Naive thymus-derived CD8-positive, alpha-beta T cell (primary cell): ENCODE measurements around the gene DUSP1. TPM values are rescaled to one million over a fixed set of nuclear protein-coding genes. Genes with fewer than 3 reads are reported as not detected.
"Not testable (repeated sequence)": the region's sequence is repeated elsewhere in the genome, so short reads cannot be mapped to it uniquely, and the experiment has no call there.

Experiments
- ATAC-seq, 2 donors: fragments of 150-1000 bp; cut with Tn5 transposase in 1 of 2; sonication (Bioruptor Pico), chemical (Tn5 transposase) in 1 of 2; 1 replicate in 1 of 2; 2 replicates in 1 of 2; pipeline ENCODE4 v1.10.0; 2021; ENCODE audit warnings: mild to moderate bottlenecking in 2 of 2, moderate library complexity in 2 of 2
- POLR2A ChIA-PET: fragments of 350-600 bp; sonication (Branson Sonifier 250); formaldehyde crosslinking; loops from one replicate; lab custom pipeline; 2021; ENCODE audit warnings: antibody characterized with exemption; lab: Charles Lee
- DNase-seq, 10 donors: peaks; one replicate each; pipeline versions ENCODE4 v3.0.0 to v3.0.0-alpha.2; 2020 to 2022
- H3K27ac Mint-ChIP-seq, 10 donors: one replicate each; pipeline ENCODE4 v1.8.0; 2020 to 2022; ENCODE audit warnings: mild to moderate bottlenecking in 10 of 10, mixed read lengths in 10 of 10, moderate library complexity in 4 of 10, inconsistent platforms in 1 of 10
- H3K27me3 Mint-ChIP-seq, 5 donors: one replicate each; pipeline ENCODE4 v1.8.0; 2021 to 2022; ENCODE audit warnings: mixed read lengths in 5 of 5
- H3K36me3 Mint-ChIP-seq, 3 donors: one replicate each; pipeline ENCODE4 v1.8.0; 2020 to 2022; ENCODE audit warnings: mixed read lengths in 3 of 3, mild to moderate bottlenecking in 2 of 3, inconsistent platforms in 1 of 3
- H3K4me1 Mint-ChIP-seq, 4 donors: one replicate each; pipeline ENCODE4 v1.8.0; 2021 to 2022; ENCODE audit warnings: mixed read lengths in 4 of 4
- H3K4me3 Mint-ChIP-seq, 10 donors: one replicate each; pipeline ENCODE4 v1.8.0; 2020 to 2022; ENCODE audit warnings: mild to moderate bottlenecking in 10 of 10, mixed read lengths in 10 of 10, moderate library complexity in 6 of 10, inconsistent platforms in 1 of 10
- H3K9me3 Mint-ChIP-seq, 9 donors: one replicate each; pipeline ENCODE4 v1.8.0; 2020 to 2022; ENCODE audit warnings: mixed read lengths in 9 of 9, mild to moderate bottlenecking in 3 of 9, inconsistent platforms in 1 of 9, moderate library complexity in 1 of 9
- polyA plus RNA-seq, 3 donors: library from polyadenylated mRNA; unstranded; fragments of 300-500 nt; fragmentation: Illumina TruSeq; gene quantifications; one replicate each; pipeline ENCODE4 v1.2.3, GENCODE V29; 2021
- total RNA-seq, 8 experiments: library from RNA in 2 of 8; stranded (reverse) in 2 of 8; gene quantifications; one replicate each; pipeline ENCODE4 v1.2.3 and lab custom pipeline; 2021 to 2026

DUSP1 gene
- total RNA-seq (10 to 100 TPM; 23.5 to 24.1 TPM), polyA plus RNA-seq (100 to 1,000 TPM; 102 to 660 (median 258) TPM), total RNA-seq (lab: John Stamatoyannopoulos, UW) (13.7 to 2,761 (median 32.5) reads per million in 6 experiments)

GRCh38 chr5:172770675-172771438 is at the start of gene DUSP1:
Gene DUSP1 (minus strand): TSS chr5:172771195. CDS start chr5:172770952, 243 bp downstream.
- Mint-ChIP-seq H3K36me3 (peaks cover 0 to 36% (median 19%) of the 10 kb centered on the region in 3 donors), H3K9me3 (no peaks in the 10 kb centered on the region), H3K27ac (peak within 1 kb of the TSS; percentile 94 to 100 (median 100)), H3K4me1 (peaks cover 36 to 79% (median 66%) of the 10 kb centered on the region in 4 donors), H3K27me3 (peaks cover 0 to 4% (median 0%) of the 10 kb centered on the region in 5 donors), H3K4me3 (peak within 1 kb of the TSS; percentile 89 to 97 (median 94))
- DNase-seq (peak; percentile 95 to 99 (median 97)), ATAC-seq (peak; percentile 44 to 52)
- POLR2A ChIA-PET: interaction anchor here (0.7 to 7.4 kb wide), 28 partner anchors 8 to 374 kb away, joined by 3 to 110 read pairs (median 5); partner anchors contain the start of genes ATP6V0E1, BNIP1, ERGIC1 and RPL26L1

GRCh38 chr5:172820046-172820767 is 49.2 kb upstream of the DUSP1 start:
- no peak for DNase-seq
- peaks cover 0 to 7% (median 2%) of the 10 kb centered on the region in 9 donors for H3K9me3 Mint-ChIP-seq
- POLR2A ChIA-PET: interaction anchor here (1.5 kb wide), 1 partner anchor 13 kb away, joined by 4 read pairs; no protein-coding TSS in a partner anchor
- ATAC-seq: no peak
- H3K4me3 Mint-ChIP-seq: no peak overlapping the region
- peaks cover 0 to 2% (median 2%) of the 10 kb centered on the region in 3 donors for H3K36me3 Mint-ChIP-seq
- H3K27me3 Mint-ChIP-seq: no peaks in the 10 kb centered on the region
- H3K4me1 Mint-ChIP-seq: peaks cover 0 to 3% (median 0%) of the 10 kb centered on the region in 4 donors
- peak overlapping the region in 2 of 10 donors; percentile 9 to 75 for H3K27ac Mint-ChIP-seq

- no peak overlapping the region for H3K4me3 Mint-ChIP-seq
- H3K9me3 Mint-ChIP-seq: peaks cover 0 to 1% (median 0%) of the 10 kb centered on the region in 9 donors
- H3K27me3 Mint-ChIP-seq: no peaks in the 10 kb centered on the region
- H3K27ac Mint-ChIP-seq: peak overlapping the region in 1 of 10 donors; percentile 75
- peaks cover 0 to 3% (median 0%) of the 10 kb centered on the region in 4 donors for H3K4me1 Mint-ChIP-seq
- POLR2A ChIA-PET: no interaction called here
- no peak for DNase-seq
- no peaks in the 10 kb centered on the region for H3K36me3 Mint-ChIP-seq
- ATAC-seq: no peak
Observed at GRCh38 chr5:172819569-172819968, 48.6 kb upstream of the DUSP1 start.

GRCh38 chr5:172818081-172818480 is 47.1 kb upstream of the DUSP1 start:
- Mint-ChIP-seq H3K4me3 (no peak overlapping the region), H3K9me3 (no peaks in the 10 kb centered on the region), H3K36me3 (no peaks in the 10 kb centered on the region), H3K4me1 (peaks cover 0 to 5% (median 0%) of the 10 kb centered on the region in 4 donors), H3K27me3 (no peaks in the 10 kb centered on the region), H3K27ac (no peak overlapping the region)
- POLR2A ChIA-PET: interaction anchor here (0.6 to 0.7 kb wide), 2 partner anchors 70 to 811 kb away, joined by 5 to 6 read pairs; no protein-coding TSS in a partner anchor
- ATAC-seq: no peak
- DNase-seq: no peak

GRCh38 chr5:172817664-172818063 is 46.7 kb upstream of the DUSP1 start:
- Mint-ChIP-seq H3K27me3 (no peaks in the 10 kb centered on the region), H3K9me3 (no peaks in the 10 kb centered on the region), H3K4me1 (peaks cover 0 to 5% (median 0%) of the 10 kb centered on the region in 4 donors), H3K27ac (no peak overlapping the region), H3K36me3 (no peaks in the 10 kb centered on the region), H3K4me3 (no peak overlapping the region)
- DNase-seq (no peak), ATAC-seq (no peak)
- POLR2A ChIA-PET: no interaction called here

- Mint-ChIP-seq H3K27me3 (no peaks in the 10 kb centered on the region), H3K4me1 (peaks cover 0 to 5% (median 0%) of the 10 kb centered on the region in 4 donors), H3K27ac (no peak overlapping the region), H3K9me3 (no peaks in the 10 kb centered on the region), H3K4me3 (no peak overlapping the region), H3K36me3 (no peaks in the 10 kb centered on the region)
- no peak for DNase-seq
- POLR2A ChIA-PET: no interaction called here
- no peak for ATAC-seq
Observed at GRCh38 chr5:172816925-172817562, 46.0 kb upstream of the DUSP1 start.

GRCh38 chr5:172815631-172816030 is 44.6 kb upstream of the DUSP1 start:
- DNase-seq (no peak), ATAC-seq (no peak)
- Mint-ChIP-seq H3K9me3 (no peaks in the 10 kb centered on the region), H3K4me3 (no peak overlapping the region), H3K36me3 (no peaks in the 10 kb centered on the region), H3K27ac (peak overlapping the region in 1 of 10 donors; percentile 19), H3K27me3 (no peaks in the 10 kb centered on the region), H3K4me1 (peaks cover 0 to 5% (median 0%) of the 10 kb centered on the region in 4 donors)
- POLR2A ChIA-PET: no interaction called here

- H3K4me3 Mint-ChIP-seq, H3K36me3 Mint-ChIP-seq, ATAC-seq, H3K27ac Mint-ChIP-seq, H3K9me3 Mint-ChIP-seq, H3K27me3 Mint-ChIP-seq, POLR2A ChIA-PET, DNase-seq: not testable (repeated sequence)
- peaks cover 9 to 21% (median 16%) of the 10 kb centered on the region in 4 donors for H3K4me1 Mint-ChIP-seq
Observed at GRCh38 chr5:172810996-172811395, 40.0 kb upstream of the DUSP1 start.

GRCh38 chr5:172809774-172810173 is 38.8 kb upstream of the DUSP1 start:
- ATAC-seq: no peak
- H3K27ac Mint-ChIP-seq: peak overlapping the region in 1 of 10 donors; percentile 33
- no peak overlapping the region for H3K4me3 Mint-ChIP-seq
- no peaks in the 10 kb centered on the region for H3K27me3 Mint-ChIP-seq
- H3K36me3 Mint-ChIP-seq: no peaks in the 10 kb centered on the region
- peaks cover 0 to 1% (median 0%) of the 10 kb centered on the region in 9 donors for H3K9me3 Mint-ChIP-seq
- POLR2A ChIA-PET: no interaction called here
- no peak for DNase-seq
- peaks cover 10 to 21% (median 16%) of the 10 kb centered on the region in 4 donors for H3K4me1 Mint-ChIP-seq

GRCh38 chr5:172807766-172808311 is 36.8 kb upstream of the DUSP1 start:
- Mint-ChIP-seq H3K27me3 (no peaks in the 10 kb centered on the region), H3K9me3 (peaks cover 0 to 1% (median 0%) of the 10 kb centered on the region in 9 donors), H3K27ac (peak overlapping the region; percentile 91 to 97 (median 94)), H3K4me3 (peak overlapping the region; percentile 78 to 91 (median 84)), H3K36me3 (no peaks in the 10 kb centered on the region), H3K4me1 (peaks cover 10 to 21% (median 16%) of the 10 kb centered on the region in 4 donors)
- POLR2A ChIA-PET: interaction anchor here (0.8 to 1.9 kb wide), 12 partner anchors 10 to 619 kb away, joined by 3 to 15 read pairs (median 5); partner anchors contain the start of gene DUSP1
- DNase-seq (no peak), ATAC-seq (no peak)

GRCh38 chr5:172806897-172807672 is 36.1 kb upstream of the DUSP1 start:
- ATAC-seq: peak; percentile 95 to 97
- H3K27ac Mint-ChIP-seq: peak overlapping the region; percentile 91 to 97 (median 94)
- H3K4me1 Mint-ChIP-seq: peaks cover 10 to 21% (median 16%) of the 10 kb centered on the region in 4 donors
- peak; percentile 49 to 90 (median 68) for DNase-seq
- H3K9me3 Mint-ChIP-seq: peaks cover 0 to 1% (median 0%) of the 10 kb centered on the region in 9 donors
- peak overlapping the region; percentile 78 to 91 (median 84) for H3K4me3 Mint-ChIP-seq
- no peaks in the 10 kb centered on the region for H3K36me3 Mint-ChIP-seq
- POLR2A ChIA-PET: interaction anchor here (0.6 to 1.9 kb wide), 13 partner anchors 9 to 619 kb away, joined by 3 to 15 read pairs (median 5); partner anchors contain the start of gene DUSP1
- no peaks in the 10 kb centered on the region for H3K27me3 Mint-ChIP-seq
